Aorta (tissue), 5 donors: Measurements from ENCODE around the gene NPTX1. TPM values are rescaled to one million over a fixed set of nuclear protein-coding genes. Genes with fewer than 3 reads are reported as not detected.

Experiments used
- ATAC-seq: fragments of 200-7000 bp; cut with Tn5 transposase; one replicate; pipeline ENCODE4 v1.9.1; 2022; ENCODE audit warnings: moderate library complexity; ENCODE audit not compliant: low FRiP score
- DNase-seq, 2 donors: peaks; one replicate each; pipeline ENCODE4 v3.0.0-alpha.2; 2020
- H3K27ac ChIP-seq, 2 donors: one replicate each; pipeline ENCODE4 v1.5.1; 2013; ENCODE audit warnings: low read length in 2 of 2, mild to moderate bottlenecking in 2 of 2, moderate library complexity in 2 of 2, control low read depth in 1 of 2, inconsistent platforms in 1 of 2, low read depth in 1 of 2
- H3K27me3 ChIP-seq, 2 donors: one replicate each; pipeline ENCODE4 v1.6.1; 2013; ENCODE audit warnings: control low read depth in 1 of 2, low read length in 1 of 2, mild to moderate bottlenecking in 1 of 2, moderate library complexity in 1 of 2; ENCODE audit not compliant: insufficient read depth in 2 of 2, control insufficient read depth in 1 of 2
- H3K36me3 ChIP-seq, 2 donors: one replicate each; pipeline ENCODE4 v1.6.1; 2013; ENCODE audit warnings: control low read depth in 1 of 2, low read length in 1 of 2, mild to moderate bottlenecking in 1 of 2; ENCODE audit not compliant: insufficient read depth in 2 of 2, control insufficient read depth in 1 of 2
- H3K4me1 ChIP-seq, 2 donors: one replicate each; pipeline ENCODE4 v1.6.1; 2013; ENCODE audit warnings: low read length in 2 of 2, control low read depth in 1 of 2, mild to moderate bottlenecking in 1 of 2, moderate library complexity in 1 of 2; ENCODE audit not compliant: insufficient read depth in 2 of 2, control insufficient read depth in 1 of 2
- H3K4me3 ChIP-seq, 2 donors: one replicate each; pipeline ENCODE4 v1.5.1; 2013; ENCODE audit warnings: low read length in 2 of 2, control low read depth in 1 of 2, mild to moderate bottlenecking in 1 of 2
- H3K9me3 ChIP-seq: one replicate; pipeline ENCODE4 v1.6.1; 2013; ENCODE audit warnings: mild to moderate bottlenecking, low read length; ENCODE audit not compliant: control insufficient read depth
- WGBS, 2 donors: extraction: QIAGEN DNeasy Blood & Tissue Kit; methylation state at CpG; one replicate each; pipeline ENCODE4 v1.1.7; 2013; 5-methylcytosine and 5-hydroxymethylcytosine counted together
- intact Hi-C, 2 donors: fragments of 100-400 bp; cut with DNase I; formaldehyde crosslinking; loops; one replicate each; pipeline versions ENCODE4 v1.14.2 to v1.15.0; 2022
- polyA plus RNA-seq, 2 donors: library from polyadenylated mRNA; stranded (reverse); fragments of 200-250 nt; gene quantifications; one replicate each; pipeline ENCODE4 v1.2.3, GENCODE V29; 2013
- total RNA-seq, 2 donors: library from RNA; stranded (reverse); fragmentation: NEBNext Ultra II Directional; extraction: Animal tissue kit (Norgen Biotek cat#: 25700); gene quantifications; one replicate each; pipeline ENCODE4 v1.2.1, GENCODE V29; 2021
- donor health status: healthy with polysubstance abuse.
- donor health status: Bipolar disorder and iron deficiency.
- donor health status: DM: no; HTN: no; CAD: no.
- donor health status: DM: no; HTN: no; CAD: no.
- donor health status: DM: yes; HTN: yes; CAD: no.

NPTX1 gene
- total and polyA plus RNA-seq, 4 donors: 0.13 to 1.6 (median 0.45) TPM; not detected in 1

DNA sequence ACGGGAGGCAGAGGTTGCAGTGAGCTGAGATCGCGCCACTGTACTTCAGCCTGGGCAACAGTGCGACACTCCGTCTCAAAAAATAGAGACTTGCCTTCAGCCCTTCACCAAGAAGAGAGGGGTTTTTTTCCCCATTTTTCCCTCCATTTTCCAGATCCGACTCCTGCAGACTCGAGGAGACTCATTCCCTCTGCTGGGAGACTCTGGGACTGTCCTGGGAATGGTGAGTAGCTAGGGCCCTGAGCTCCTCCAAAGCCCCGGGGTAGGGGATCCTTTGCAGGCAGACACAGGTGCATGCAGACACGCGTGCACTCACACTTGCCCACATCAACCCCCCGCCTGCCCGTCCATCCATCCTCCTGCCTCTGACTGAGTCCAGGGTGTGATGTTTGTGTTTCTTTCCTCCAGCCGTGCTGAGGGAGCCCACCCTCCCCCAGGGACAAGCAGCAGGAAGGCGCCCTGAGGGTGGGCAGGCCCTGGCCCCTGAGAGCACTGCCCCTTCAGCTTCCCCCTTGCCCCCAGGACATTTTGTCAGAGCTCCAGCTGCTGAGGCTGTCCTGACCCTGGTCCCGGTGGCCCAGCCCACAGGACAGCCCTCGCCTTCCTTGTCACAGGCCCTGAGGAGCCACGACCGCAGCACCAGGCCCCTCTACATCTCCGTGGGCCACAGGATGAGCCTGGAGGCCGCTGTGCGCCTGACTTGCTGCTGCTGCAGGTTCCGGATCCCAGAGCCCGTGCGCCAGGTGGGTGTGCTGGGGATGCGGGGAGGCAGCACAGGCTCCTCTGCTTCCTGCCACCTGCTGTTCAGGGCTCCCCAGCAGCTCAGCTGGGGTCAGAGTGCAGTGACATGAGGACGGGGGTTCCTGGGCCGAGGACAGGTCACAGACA is 51.3 kb downstream of the NPTX1 start:
- Histone ChIP-seq H3K36me3 (no peaks in the 10 kb centered on the region), H3K27me3 (no peaks in the 10 kb centered on the region)
- ATAC-seq: no peak

GRCh38 chr17:80424261-80424660 is 52.1 kb downstream of the NPTX1 start:
- 86 to 90% methylated on average over 8 of the region's 8 CpGs for WGBS, 2 donors
- H3K27ac ChIP-seq: no peak overlapping the region
- H3K27me3 ChIP-seq: no peaks in the 10 kb centered on the region
- H3K36me3 ChIP-seq: peaks cover 0 to 4% of the 10 kb centered on the region in 2 donors
- DNase-seq (peak in 1 of 2 donors; percentile 60), ATAC-seq (no peak)
- intact Hi-C loops: no loop called here
- H3K4me3 ChIP-seq: no peak overlapping the region
- no peaks in the 10 kb centered on the region for H3K9me3 ChIP-seq
- H3K4me1 ChIP-seq: no peaks in the 10 kb centered on the region

More for the DNA sequence above, 51.3 kb downstream of the NPTX1 start:
- Histone ChIP-seq H3K4me1 (no peaks in the 10 kb centered on the region), H3K9me3 (no peaks in the 10 kb centered on the region), H3K4me3 (no peak overlapping the region), H3K27ac (no peak overlapping the region)
- peak in 1 of 2 donors; percentile 46 for DNase-seq
- WGBS, 2 donors: 82 to 84% methylated on average over 27 of the region's 27 CpGs
- intact Hi-C loops: loop anchor here in 1 of 2 donors (5.0 kb wide), 1 partner anchor 557 kb away; no protein-coding TSS in a partner anchor

DNA sequence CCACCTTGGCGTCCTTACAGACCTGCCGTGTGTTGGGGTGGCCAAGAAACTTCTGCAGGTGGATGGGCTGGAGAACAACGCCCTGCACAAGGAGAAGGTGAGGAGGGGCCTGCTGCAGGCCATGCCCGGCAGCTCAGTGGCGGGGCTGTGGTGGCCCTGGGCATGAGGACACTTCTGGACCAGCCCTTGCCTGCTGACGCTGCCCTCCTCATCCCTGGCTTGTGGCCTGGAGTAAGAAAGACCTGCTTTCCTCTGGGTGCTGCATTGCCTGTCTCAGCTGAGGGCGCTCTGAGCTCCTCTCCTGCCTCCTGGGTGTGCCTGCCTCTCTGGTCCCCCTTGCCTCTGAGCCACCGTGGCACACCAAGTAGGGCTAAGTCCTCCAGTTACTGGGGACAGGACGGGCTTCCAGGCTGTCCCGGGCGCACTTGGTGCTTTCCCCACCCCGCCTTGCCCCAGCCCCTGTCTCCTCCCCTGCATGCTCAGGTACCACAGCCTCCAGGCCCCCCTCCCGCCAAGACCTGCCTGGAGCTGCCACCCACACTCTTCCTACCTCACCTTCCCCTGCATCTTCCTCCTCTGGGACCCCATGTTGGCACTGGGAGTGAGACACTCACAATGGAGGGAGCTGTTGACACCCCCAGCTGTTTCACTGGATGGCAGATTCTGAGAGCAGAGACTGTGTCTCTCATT is 52.7 kb downstream of the NPTX1 start:
- H3K4me1 ChIP-seq: no peaks in the 10 kb centered on the region
- DNase-seq (peak in 1 of 2 donors; percentile 49), ATAC-seq (no peak)
- H3K4me3 ChIP-seq: no peak overlapping the region
- peaks cover 0 to 4% of the 10 kb centered on the region in 2 donors for H3K36me3 ChIP-seq
- WGBS, 2 donors: 61 to 71% methylated on average over 11 to 13 of the region's 13 CpGs
- H3K27ac ChIP-seq: no peak overlapping the region
- H3K9me3 ChIP-seq: no peaks in the 10 kb centered on the region
- no peaks in the 10 kb centered on the region for H3K27me3 ChIP-seq
- intact Hi-C loops: no loop called here

DNA sequence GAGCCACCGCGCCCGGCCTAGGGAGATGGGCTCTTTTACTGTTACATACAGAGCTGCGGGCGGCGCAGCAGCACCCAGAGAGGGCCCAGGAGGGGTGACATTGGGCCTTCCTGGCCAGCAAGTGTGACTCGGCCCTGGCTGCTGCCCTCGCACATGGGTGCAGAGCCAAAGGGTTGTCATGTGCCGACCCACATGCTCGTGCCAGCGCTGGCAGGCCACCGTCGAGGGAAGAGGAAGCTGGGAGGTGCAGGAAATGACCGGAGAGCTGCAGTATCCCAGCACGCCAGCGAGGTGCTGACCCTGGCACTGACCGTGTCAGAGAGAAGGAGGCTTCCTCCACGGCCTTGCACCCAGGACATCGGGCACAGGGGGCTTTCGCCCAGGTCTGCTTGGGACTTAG is 53.4 kb downstream of the NPTX1 start:
- no peak overlapping the region for H3K27ac ChIP-seq
- no peak overlapping the region for H3K4me3 ChIP-seq
- no peaks in the 10 kb centered on the region for H3K9me3 ChIP-seq
- no peaks in the 10 kb centered on the region for H3K4me1 ChIP-seq
- ATAC-seq (no peak), DNase-seq (peak; percentile 69 to 74)
- intact Hi-C loops: no loop called here
- H3K27me3 ChIP-seq: no peaks in the 10 kb centered on the region
- 42 to 48% methylated on average over 20 of the region's 20 CpGs for WGBS, 2 donors
- peaks cover 0 to 4% of the 10 kb centered on the region in 2 donors for H3K36me3 ChIP-seq

DNA sequence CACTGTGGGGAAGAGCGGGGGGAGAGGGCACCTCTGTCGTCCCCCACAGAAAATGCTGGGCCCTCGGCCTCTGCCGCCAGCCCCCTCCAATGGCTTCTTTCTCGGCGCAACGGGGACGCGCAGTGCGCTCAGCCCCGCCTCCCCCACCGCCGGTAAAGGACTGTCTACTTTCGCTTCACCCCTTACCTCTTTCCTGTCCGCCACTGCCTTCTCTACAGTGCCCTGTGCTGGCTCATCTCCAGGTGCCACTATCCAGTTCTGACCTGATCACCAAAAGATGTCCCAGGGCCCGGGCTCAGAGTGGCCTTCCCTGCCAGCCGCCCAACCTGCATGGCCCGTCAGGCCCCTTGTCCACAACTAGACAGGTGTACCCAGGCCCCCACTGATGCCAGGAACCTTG is 54.1 kb downstream of the NPTX1 start:
- H3K36me3 ChIP-seq: peaks cover 0 to 4% of the 10 kb centered on the region in 2 donors
- H3K9me3 ChIP-seq: no peaks in the 10 kb centered on the region
- 81 to 86% methylated on average over 18 of the region's 18 CpGs for WGBS, 2 donors
- intact Hi-C loops: no loop called here
- ATAC-seq: no peak
- no peaks in the 10 kb centered on the region for H3K4me1 ChIP-seq
- peak in 1 of 2 donors; percentile 67 for DNase-seq
- H3K27ac ChIP-seq: no peak overlapping the region
- no peak overlapping the region for H3K4me3 ChIP-seq
- no peaks in the 10 kb centered on the region for H3K27me3 ChIP-seq

DNA sequence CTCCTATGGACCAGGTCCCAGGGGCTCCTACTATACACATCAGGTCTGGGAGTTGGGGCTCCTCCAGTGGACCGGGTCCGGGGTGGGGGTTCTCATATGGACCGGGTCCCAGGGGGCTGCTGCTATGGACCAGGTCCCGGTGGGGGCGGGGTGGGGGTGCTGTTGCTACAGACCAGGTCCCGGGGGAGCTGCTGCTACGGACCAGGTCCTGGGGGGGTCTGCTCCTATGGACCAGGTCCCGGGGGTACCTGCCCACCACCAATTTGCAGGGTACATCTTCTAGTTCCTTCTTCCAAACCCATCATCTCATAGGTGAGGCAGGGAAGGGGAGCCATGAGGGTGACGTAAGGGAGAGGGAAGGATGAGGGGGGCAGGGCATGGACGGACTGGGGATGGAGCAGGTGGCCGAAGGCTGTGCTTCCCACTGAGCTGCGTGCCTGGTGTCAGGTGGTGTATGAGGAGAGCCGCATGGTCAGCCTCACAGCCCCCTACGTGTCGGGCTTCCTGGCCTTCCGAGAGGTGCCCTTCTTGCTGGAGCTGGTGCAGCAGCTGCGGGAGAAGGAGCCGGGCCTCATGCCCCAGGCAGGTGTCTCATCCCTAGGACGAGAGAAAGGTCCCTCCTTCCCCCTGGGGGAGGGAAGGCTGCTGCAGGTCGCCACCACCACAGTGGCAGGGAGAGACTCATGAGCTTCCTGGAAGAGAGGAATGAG is 54.9 kb downstream of the NPTX1 start:
- no peak overlapping the region for H3K4me3 ChIP-seq
- DNase-seq (peak; percentile 47 to 70), ATAC-seq (no peak)
- H3K27me3 ChIP-seq: no peaks in the 10 kb centered on the region
- H3K4me1 ChIP-seq: no peaks in the 10 kb centered on the region
- H3K36me3 ChIP-seq: peaks cover 0 to 4% of the 10 kb centered on the region in 2 donors
- WGBS, 2 donors: 68% methylated on average over 20 of the region's 20 CpGs
- H3K27ac ChIP-seq: no peak overlapping the region
- no peaks in the 10 kb centered on the region for H3K9me3 ChIP-seq
- intact Hi-C loops: no loop called here

DNA sequence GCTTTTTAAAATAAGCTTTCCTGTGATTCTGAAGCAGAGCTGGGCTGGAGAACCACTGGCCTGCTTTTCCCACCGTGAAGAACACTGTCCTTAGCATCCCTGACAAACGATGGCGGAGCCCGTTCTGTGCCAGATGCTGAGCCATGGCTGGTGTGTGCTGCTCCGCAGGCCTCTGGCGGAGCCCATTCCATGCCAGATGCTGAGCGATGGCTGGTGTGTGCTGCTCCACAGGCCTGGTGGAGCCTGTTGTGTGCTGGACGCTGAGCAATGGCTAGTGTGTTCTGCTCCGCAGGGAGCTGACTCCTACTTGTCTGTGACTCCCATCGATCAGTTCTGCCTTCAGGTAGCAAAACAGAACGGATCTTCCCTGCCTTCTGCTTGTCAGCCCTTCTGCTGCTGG is 57.2 kb downstream of the NPTX1 start:
- DNase-seq: no peak
- no peak for ATAC-seq
- intact Hi-C loops: loop anchor here in 1 of 2 donors (5.0 kb wide), 1 partner anchor 38 kb away; no protein-coding TSS in a partner anchor
- H3K4me1 ChIP-seq: no peaks in the 10 kb centered on the region
- no peak overlapping the region for H3K4me3 ChIP-seq
- H3K36me3 ChIP-seq: peaks cover 0 to 4% of the 10 kb centered on the region in 2 donors
- no peaks in the 10 kb centered on the region for H3K9me3 ChIP-seq
- 80 to 81% methylated on average over 11 of the region's 11 CpGs for WGBS, 2 donors
- no peaks in the 10 kb centered on the region for H3K27me3 ChIP-seq
- H3K27ac ChIP-seq: no peak overlapping the region

DNA sequence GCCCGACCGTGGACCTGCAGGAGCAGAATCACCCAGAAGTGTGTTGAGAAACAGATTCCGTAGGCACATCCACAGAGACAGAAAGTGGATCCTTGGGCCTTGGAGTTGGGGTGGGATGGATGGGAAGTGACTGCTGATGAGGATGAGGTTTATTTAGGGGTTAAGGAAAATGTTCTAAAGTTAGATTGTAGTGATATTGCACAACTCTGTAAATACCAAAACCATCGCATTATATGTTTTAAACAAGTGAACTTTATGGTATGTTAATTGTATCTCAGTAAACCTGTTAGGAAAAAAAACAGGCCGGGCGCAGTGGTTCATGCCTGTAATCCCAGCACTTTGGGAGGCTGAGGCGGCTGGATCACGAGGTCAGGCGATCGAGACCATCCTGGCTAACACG is 57.8 kb downstream of the NPTX1 start:
- Histone ChIP-seq H3K27ac (no peak overlapping the region), H3K4me3 (no peak overlapping the region), H3K27me3 (no peaks in the 10 kb centered on the region), H3K36me3 (peaks cover 0 to 4% of the 10 kb centered on the region in 2 donors), H3K4me1 (no peaks in the 10 kb centered on the region), H3K9me3 (no peaks in the 10 kb centered on the region)
- ATAC-seq: no peak
- intact Hi-C loops: loop anchor here in 1 of 2 donors (5.0 kb wide), 1 partner anchor 39 kb away; no protein-coding TSS in a partner anchor
- 93 to 95% methylated on average over 11 of the region's 11 CpGs for WGBS, 2 donors
- peak in 1 of 2 donors; percentile 49 for DNase-seq
